NCI-H1694 (cell line): ENCODE data around the gene NAALADL2.
"Not testable (repeated sequence)": the region's sequence is repeated elsewhere in the genome, so short reads cannot be mapped to it uniquely, and the experiment has no call there.

Experiments used
- DNase-seq: peaks from one replicate; lab custom pipeline; 2025; lab: John Stamatoyannopoulos, UW

Gene NAALADL2

DNA sequence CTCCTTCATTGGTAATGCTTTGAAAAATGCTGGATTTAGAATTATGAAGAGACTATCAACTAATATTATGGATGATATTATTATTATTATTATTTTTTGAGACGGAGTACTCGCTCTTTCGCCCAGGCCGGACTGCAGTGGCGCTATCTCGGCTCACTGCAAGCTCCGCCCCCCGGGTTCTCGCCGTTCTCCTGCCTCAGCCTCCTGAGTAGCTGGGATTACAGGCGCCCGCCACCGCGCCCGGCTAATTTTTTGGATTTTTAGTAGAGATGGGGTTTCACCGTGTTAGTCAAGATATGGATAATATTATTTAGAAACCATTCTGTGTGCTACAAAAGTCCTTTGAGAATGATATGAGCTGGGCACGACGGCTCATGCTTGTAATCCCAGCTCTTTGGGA lies 512.1 kb downstream of the NAALADL2 start:
- not testable (repeated sequence) for DNase-seq

DNA sequence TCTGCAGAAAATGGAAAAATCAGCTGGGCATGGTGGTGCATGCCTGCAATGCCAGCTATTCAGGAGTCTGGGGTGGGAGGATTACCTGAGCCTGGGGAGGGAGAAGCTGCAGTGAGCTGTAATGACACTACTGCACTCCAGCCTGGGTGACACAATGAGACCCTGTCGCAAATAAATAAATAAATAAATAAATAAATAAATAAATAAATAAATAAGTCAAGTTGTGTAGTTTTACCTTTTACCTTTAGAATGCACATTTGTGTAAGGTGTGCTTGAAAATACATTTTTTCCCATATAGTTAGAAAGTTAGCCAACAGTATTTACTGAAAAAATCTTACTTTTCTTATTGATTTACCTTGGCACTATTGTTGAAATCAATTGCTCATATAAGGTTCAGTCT lies 515.6 kb downstream of the NAALADL2 start:
- no peak for DNase-seq

DNA sequence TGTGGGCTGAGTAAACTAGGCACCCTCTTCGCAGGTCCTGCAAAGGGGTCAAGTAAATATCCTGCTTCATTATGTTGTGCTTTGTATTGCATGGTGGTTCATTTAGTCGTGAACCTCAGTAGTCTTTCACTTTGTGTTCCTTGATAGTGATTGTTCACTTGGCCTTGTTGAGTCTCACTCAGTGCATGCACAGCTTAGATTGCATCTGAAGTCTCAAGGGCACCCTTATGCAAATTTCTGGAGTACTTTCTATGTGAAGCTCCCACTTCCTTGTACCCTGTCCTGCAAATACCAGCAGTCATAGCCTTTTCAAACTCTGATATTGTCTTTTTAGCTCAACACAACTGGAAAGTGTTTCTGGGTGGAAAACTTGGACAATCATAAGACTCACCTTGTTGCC lies 519.2 kb downstream of the NAALADL2 start:
- no peak for DNase-seq

DNA sequence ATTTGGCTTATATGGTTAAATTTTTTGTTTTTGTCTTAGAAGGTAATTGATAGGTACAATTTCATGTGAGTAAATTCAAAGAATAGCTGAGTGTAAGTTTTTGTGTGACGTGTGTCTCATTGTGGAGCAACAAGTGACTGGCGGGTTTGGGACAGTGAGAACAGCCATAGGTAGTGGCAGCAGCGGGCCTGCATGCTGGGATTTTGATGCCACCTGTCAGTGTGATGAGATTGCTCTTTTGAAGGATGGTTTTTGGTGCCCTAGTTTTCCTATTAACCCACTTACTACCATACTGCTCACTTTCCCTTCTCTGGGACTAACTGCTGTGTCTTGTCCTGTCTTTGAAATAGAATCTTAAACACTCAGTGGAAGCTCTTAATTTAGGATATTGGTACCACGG lies 522.6 kb downstream of the NAALADL2 start:
- DNase-seq, result no peak

DNA sequence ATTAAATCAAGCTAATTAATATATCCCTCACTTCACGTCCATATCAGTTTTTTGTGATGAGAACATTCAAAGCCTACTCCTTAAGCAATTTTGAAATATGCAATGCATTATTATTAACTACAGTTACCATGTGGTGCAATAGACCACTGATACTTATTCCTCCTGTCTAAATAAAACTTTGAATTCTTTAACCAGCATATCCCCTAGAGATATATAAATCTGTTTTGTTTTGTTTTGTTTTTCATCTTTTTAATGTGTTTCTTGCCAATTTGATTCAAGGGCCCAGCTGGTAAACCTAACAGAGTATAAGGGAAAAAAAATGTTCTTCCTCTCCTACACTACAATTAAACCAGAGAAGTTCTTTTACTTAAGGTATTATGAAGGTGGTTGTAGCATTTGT lies 524.2 kb downstream of the NAALADL2 start:
- no peak for DNase-seq

DNA sequence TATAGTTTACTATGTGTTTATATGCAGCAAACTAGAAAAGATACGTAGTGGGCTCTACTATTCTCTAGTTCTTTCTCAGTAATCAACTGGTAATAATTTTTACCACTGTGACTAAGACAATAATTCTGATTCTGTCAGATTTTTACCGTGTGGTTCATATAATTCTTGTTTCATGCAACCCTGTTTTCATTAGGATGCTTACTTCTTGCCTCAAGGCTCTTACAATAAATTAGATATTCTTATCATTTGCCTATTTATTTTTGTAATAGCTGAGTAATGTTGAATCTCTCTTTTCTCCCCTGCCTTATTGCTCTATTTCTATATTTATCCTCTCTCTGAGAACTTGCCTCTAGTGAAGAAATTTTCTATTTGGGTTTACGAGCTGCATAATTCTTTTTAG lies 524.7 kb downstream of the NAALADL2 start:
- DNase-seq, result no peak

DNA sequence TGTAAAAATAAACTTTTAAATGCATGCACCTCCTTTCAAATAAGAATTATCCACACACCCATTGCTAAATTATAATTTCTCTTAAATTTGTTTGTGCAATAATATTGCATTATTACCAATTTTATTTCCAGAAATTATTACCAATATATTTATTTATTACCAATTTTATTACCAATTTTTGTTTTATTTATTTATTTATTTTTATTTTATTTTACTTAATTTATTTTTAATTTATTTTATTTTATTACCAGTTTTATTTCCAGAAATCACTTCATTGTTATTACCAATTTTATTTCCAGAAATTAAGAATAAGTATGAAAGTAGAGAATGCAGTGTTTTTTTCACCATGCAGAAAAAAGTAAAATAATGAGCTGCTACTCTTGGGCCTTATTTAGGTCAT lies 525.4 kb downstream of the NAALADL2 start:
- DNase-seq, result no peak

DNA sequence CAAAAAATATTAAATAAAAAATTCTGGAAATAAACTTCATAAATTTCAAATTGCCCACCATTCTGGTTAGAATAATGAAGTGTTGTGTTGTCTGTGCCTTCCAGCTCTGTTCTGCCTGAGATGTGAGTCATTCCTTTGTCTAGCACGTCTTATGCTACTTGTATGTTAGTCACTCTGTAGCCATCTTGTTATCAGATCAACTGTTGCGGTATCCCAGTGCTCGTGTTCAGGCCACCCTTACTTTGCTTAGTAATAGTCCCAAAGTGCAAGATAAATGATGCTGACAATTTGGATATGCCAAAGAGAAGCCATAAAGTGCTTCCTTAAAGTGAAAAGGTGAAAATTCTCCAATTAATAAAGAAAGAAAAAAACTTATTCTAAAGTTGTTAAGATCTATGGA lies 527.5 kb downstream of the NAALADL2 start:
- DNase-seq, result no peak

DNA sequence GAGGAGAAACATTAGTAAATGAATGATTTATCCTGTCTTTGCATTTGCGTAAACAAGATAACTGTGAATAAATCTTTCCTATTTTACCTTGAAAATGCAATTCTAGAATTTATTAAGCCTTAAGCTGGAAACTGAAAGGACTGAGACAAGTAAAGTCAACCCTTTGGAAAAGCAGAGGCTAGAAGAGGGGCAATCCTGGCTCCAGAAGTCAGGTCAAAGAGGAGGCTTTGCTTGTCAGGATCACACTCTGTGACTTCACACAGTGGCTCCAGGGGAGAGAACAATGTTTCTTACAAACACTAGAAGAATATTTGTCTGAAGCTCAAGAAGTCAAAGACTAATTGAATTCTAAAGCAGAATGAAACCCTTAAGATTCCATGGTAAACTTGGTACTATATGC lies 530.4 kb downstream of the NAALADL2 start:
- DNase-seq, result no peak

DNA sequence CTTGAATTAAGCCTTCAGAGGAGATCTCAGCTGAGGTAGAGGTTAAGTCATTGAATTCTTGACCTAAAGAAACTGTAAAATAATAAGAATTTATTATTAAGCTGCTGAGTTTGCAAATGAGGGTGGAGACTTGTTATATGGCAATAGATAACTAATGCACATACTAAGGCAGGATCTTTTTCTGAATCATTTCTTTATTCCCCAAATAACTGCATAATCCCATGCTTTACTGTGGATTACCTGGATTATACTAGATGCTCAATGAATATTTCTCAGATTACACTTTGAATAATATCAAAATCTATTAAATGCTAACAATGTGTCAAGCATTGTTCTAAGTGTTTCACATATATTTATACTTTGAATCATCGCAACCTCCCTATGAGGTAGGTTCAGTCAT lies 532.5 kb downstream of the NAALADL2 start:
- no peak for DNase-seq

DNA sequence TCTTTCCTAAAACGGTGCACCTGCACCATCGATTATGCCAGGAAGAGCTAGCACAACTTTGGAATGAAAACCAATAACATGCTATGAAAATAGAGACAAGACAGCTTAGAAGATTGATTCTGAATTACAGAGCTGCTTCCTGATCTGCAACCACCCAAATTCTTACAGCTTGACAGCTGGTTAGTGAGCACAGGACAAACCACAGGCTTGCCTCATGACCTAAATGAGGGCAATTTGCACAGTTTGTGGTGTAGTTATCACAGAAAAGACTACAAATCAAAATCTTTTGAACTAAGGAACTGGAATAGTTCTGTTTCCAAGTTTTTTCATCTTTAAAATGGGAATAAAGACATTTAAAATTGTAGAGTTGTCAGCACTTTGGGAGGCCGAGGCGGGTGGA lies 533.5 kb downstream of the NAALADL2 start:
- DNase-seq, result no peak

DNA sequence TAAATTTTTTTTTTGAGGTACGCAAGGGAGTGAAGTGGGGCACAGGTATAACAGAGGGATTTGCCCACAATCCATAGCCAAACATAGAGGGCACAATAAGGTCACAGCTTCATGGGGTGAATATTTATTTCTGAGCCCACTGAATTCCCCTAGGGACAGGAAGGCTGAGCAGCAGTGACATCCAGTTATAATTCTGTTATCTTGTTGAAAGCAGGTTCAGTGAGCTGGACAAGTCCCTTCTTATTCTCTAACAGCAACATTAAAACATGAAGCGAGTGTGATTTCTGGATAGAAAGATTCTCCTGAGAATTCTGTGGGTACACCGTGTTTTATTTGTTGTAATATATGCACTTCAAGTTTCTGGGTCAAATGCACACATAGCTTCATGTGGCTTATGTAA lies 538.2 kb downstream of the NAALADL2 start:
- DNase-seq, result no peak

DNA sequence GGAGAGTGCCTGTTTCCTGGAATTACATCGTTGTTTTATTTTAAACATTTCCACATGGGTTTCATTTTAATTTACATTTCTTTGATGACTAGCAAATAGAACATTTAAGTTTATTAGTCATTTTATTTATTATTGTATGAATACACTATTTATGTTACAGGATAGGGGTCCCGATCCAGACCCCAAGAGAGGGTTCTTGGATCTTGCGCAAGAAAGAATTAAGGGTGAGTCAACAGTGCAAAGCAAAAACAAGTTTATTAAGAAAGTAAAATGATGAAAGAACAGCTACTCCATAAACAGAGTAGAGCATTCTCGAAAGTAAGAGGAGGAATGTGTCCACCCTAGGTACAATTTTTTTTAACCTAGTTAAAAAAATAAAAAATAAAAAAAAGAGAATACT lies 539.5 kb downstream of the NAALADL2 start:
- no peak for DNase-seq

DNA sequence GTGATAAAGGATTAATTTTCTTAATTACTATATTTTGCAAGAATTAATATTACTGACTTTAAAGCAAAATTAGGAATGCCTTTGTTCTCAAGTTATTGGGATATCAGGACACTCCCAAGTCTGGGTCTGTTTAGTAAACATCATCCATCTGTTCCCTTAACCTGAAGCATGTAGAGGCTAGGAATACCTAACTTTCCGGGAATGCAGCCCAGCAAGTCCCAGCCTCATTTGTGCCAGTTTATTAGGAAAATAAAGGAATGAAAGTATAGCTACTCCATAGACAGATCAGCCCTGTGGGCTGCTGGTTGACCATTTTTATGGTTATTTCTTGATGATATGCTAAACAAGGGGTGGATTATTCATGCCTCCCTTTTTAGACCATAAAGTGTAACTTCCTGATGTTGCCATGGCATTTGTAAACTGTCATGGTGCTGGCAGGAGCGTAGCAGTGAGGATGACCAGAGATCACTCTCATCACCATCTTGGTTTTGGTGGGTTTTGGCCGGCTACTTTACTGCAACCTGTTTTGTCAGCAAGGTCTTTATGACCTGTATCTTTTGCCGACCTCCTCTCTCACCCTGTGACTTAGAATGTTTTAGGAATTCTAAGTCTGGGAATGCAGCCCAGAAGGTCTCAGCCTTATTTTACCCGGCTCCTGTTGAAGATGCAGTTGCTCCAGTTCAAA lies 540.2 kb downstream of the NAALADL2 start:
- DNase-seq, result no peak

DNA sequence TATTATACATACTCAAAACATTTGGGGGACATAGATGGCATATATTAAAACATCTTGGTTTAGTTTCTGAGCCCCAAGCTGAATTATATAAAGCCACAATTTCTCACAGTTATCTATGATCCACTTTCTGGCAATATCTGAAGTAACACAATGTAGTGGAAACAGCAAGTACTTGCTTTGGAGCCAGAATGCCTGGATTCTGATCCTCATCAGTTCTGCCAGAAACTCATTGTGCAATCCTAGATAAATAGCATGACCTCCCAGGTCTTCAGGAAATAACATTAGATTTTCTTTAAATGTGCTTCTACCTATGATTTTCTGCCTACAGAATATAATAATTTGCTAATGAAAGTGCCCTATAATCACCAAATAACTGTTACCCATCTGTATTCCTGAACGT lies 544.9 kb downstream of the NAALADL2 start:
- DNase-seq, result no peak

DNA sequence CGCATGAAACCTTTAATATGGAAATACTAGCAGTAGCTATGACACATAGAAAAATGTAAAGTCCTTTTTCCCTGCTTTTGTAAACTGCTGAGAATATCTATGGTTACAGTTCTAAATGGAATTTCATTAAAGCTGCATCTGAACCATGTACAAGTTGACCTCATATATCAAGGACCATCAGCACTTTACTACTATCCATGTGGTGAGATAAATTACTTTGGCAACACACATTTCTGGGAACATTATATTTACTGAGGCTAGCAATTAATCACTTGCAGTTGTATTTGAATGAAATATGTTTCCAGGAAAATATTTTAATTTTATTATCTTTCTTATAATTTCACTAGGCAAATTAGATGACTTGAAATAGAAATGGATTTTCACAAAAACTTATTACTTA lies 545.5 kb downstream of the NAALADL2 start:
- no peak for DNase-seq

DNA sequence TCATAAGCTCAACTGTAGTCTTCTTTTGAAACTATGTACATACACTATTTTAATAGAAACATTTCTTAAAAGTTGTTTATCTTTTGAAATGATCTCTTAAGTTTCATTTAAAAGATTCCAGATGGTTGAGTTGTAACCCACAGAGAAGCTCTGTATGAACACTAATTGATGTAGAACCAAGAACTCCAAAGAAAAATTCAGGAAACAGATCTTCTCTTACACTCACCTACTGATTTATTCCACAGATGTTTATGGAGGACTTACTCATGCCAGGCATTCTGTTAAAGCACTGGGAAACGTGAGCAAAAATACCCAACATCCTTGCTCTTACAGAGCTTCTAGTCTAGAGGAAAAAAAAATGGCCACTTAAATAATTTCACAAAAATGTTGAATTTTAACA lies 551.1 kb downstream of the NAALADL2 start:
- DNase-seq, result no peak

DNA sequence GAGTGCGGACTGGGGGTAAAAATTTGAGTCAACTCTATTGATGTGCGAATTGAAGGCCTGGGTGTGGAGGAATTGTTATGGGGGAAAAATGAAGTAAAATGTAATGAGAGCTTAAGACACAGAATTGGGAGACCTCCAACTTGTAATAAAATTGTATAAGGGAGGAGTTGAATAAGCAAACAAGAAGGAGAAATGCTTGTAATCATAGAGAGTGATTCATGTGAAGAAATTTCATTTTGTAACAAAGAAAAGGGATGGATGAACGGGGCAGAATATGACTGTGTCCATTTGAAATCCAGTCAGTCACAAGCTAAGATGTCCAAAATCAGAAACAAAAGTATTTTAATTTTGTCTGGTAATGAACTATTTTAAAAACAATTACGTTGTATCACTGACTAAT lies 552.3 kb downstream of the NAALADL2 start:
- DNase-seq, result no peak

DNA sequence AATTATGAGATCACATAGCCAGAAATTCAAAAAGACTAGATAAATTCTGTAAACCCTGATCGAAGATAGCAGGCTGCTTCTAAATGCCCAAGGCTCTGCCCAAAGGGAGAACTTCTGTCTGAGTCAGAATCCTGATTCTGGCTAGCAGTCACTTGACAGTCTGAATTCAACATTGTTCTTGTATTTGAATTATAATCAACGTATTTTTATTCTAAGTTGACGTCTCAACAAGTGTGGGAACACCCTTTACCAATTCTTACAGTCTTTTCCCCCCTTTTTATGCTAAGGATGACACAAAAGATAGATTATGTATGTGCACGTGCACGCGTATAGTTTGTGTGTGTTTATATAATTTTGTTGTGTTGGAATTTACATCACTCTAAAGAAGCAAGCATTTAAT lies 552.8 kb downstream of the NAALADL2 start:
- DNase-seq, result no peak

DNA sequence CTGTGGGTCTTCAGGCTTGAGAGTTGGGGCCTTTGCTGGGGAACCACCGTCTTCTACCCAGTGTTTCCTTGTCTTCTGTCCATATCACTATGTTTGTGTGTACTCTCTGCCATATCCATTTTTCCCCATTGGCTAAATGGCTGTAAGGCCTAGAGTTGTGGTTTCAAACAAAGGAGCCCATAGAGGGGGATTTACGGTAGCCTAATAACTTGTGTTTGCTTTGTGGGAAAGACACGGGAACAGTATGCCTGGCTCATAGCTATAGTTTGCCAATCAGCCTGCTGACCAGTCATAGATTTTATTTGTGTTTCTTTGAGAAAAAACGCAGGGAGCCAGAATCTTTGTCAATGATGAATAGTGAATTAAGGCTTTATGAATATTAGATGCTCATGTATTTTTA lies 554.8 kb downstream of the NAALADL2 start:
- no peak for DNase-seq

DNA sequence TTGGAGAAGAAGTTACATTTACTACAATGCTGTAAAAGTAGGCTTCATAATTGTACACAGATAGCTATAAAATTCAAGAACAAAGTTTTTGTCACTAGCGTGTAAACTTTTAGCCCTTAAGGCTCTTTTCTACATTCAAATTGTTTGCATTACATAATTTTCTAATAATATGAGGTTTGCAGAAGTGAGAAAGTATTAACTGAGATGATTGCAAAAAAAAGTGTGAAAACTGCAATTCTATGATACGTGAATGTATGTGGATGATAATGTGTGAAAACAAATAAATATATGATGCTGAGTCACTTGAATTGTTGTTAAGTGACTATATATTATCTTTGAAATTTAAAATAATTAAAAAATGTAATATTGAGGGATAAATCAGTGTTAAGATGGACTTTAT lies 557.5 kb downstream of the NAALADL2 start:
- DNase-seq, result no peak

DNA sequence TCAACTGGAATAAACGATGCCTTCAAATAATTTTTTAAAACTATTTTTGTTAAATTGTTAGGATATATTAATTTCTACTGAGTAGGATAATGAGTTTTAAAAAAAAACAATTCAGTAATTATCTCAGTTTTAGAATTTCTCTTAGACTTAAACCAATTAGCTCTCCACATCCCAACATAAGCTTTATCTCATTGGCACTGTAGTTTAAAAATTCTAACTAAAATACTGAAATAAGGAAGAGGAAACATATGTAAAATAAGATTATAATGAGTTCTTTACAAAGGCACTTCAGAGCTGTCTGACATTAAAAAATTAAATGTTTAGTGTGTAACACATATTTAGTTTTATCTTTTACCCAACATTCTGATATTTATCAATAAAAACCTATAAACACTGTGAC lies 558.3 kb downstream of the NAALADL2 start:
- DNase-seq, result no peak

DNA sequence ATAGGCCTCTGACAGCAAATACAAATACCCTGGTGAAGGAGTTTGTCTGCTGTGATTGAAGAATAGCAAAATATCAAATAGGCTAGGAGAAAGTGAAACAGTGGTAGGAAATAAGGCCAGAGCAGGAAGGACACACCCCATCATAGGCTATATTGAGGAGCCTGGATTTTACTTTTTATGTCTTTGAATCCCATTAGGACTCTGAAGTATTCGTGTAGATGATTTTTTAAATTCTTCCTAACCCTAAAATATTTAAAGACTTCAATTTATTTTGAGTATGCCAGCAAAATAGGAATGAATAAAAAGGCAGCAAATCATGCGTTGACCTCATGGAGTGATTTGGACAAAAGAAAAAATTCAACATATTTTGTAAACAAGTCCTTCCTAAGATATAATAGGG lies 562.8 kb downstream of the NAALADL2 start:
- DNase-seq, result no peak

DNA sequence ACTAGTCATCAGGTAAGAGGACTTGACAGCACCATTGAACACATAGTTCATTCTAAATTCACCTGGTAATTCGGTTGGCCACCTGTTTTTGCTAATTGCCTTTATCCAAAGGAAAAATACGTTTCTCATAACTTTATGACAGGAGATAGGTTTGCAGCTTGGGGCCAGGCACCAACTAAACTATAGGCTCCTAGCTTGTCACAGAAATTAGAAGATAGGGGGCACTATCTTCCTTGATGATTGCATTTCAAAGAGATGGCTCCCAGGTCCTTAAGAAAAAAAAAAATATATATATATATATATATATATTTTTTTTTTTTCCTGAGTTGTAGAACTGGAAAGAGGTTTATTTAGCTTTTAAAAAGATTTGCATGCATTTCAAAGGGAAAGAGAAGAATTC lies 563.6 kb downstream of the NAALADL2 start:
- no peak for DNase-seq

DNA sequence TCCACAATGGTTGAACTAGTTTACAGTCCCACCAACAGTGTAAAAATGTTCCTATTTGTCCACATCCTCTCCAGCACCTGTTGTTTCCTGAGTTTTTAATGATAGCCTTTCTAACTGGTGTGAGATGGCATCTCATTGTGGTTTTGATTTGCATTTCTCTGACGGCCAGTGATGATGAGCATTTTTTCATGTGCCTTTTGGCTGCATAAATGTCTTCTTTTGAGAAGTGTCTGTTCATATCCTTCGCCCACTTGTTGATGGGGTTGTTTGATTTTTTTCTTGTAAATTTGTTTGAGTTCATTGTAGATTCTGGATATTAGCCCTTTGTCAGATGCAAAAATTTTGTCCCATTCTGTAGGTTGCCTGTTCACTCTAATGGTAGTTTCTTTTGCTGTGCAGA lies 564.7 kb downstream of the NAALADL2 start:
- DNase-seq, result not testable (repeated sequence)
